ACHN (cell line): ENCODE results near the gene GPR84.
"Not testable (repeated sequence)": the region's sequence is repeated elsewhere in the genome, so short reads cannot be mapped to it uniquely, and the experiment has no call there.

Experiments
- DNase-seq: peaks from one replicate; pipeline ENCODE4 v3.0.0-alpha.2; 2015
- in situ Hi-C: cut with HindIII; loops from 2 replicates; pipeline ENCODE4 v1.10.0; 2017; ENCODE audit warnings: low sequenced_read_pairs, low pct_ligation_motif_present, low pct_unique_long_range_greater_than_20kb

GPR84 gene

DNA sequence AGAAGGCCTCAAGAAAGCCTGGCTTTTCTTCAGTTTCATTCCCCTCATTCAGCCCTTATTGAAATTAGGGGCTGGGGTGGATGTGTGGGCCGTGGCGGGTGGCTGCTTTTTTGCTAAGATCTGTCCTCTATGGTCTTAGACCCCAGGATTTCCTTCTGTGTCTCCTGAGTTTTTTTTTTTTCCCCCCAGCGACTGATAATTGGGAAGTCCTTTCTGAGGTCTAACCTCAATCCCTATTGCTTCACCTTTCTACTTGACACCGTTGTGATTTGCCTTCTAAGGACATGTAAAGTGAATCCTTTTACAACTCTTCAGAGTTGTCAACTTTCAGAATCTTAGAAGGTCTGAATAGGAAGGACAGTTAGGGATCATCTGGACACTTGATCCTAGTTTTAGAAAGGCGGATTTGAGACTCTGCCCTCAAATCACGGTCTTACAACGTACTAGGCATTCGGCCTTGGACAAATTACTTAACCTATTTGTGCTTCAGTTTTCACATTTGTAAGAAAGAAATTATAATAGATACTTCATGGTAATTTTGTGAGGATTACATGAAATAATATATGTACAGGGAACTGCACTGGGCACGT is 4.4 kb downstream of the GPR84 start:
- in situ Hi-C loops: no loop called here
- DNase-seq: no peak

DNA sequence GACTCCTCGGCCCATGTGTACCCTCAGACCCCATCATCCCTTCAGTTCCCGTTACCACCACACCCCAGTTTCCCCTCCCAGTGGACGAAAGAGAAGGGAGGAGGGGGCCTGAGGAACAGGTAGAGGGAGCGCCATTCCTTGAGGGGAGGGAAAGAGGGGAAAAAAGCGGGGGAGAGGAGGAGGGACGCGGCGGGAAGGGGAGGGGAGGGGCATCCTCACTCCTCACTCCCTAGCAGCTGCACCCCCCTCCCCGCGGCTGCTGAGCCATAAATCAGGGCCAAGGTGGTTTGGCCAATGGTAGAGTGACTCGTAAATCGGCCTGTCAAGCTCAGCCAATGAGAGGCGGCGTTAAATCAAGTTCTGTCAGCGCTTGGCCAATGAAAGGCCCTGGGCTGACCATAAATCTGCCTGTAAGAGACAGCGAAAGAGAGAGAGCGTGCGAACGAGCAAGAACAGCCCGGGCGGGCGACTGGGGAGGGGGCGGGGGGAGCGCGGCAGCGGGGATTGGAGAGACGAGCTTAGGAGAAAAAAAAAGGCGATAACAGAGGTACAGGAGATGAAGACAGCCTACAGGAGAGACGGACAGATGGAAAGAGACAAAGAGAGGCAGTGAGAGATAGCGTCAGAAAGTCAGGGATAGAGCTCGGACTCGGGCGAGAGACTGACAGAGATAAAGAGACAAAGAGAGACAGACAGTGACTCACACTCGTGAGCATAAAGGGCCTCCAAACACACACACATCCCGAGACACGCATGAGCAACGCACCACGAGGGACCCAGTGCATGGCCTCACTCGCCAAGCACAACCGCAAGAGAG is 5.1 kb downstream of the GPR84 start:
- peak; percentile 100 for DNase-seq
- in situ Hi-C loops: no loop called here

DNA sequence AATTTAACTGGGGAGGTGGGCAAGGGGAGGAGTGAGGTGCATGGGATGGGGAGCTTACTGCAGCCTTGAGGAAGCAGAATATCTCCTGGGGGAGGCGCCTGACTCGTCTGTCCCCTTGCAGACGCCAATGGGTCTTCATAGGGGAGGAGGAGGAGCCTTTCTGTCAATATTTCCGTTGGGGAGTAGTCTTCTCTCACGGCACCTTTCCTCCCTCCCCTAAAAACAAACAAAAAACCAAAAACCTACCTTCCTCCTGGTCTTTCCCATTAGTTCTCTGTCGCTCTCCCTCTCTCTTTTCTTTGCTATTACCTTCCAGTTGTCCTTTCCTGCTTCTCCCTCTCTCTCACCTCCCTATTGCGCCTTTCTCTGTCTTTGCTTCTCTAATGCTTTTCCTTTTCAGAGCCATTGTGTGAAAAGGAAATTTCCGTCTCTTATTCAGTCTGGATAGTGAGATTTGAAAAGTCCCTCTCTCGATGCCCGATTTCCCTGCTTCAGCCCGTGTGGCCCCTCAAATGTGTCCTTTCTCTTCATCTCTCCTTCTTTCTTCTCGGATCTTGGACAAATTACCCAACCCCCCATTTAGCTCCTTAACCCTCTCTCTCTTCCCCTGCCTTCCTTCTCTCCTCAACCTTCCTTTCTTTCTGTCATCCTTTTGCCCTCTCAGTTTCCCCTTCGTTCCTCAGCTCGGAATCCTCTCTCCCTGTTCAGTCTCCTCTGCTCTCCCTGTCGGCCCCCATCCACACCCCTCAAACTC is 5.9 kb downstream of the GPR84 start:
- peak; percentile 20 for DNase-seq
- in situ Hi-C loops: no loop called here

DNA sequence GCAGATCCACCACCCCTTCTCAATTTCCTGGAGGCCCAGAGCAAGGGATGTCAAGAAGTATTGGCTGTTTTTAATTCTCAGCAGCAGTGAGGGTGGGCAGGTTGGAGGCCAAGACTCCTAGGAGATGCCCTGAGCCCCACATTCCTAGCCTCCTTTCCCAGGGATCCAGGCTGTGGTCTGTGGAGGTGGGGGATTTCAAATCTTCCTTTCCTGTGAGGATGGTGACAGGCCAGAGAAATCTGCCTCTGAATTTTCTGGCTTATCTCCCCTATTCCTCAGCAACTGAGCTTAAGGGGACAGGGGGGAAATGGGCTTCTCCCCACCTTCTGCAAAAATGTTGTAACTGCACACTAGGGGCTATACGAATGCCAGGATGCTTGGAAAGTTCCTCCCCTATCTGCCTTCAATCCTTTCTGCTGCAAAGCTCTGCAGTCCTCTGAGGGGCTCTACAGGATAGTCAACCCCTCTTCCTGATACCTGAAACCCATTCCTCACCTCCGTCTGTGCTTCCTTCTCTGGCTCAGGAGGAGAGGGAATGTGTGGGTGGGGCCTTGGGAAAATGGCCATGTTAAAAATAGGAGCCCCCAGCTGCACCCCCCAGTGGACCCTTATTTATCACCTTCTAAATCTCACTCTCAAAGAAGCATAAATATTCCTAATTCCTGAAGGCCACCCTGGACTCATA is 6.6 kb downstream of the GPR84 start:
- no peak for DNase-seq

DNA sequence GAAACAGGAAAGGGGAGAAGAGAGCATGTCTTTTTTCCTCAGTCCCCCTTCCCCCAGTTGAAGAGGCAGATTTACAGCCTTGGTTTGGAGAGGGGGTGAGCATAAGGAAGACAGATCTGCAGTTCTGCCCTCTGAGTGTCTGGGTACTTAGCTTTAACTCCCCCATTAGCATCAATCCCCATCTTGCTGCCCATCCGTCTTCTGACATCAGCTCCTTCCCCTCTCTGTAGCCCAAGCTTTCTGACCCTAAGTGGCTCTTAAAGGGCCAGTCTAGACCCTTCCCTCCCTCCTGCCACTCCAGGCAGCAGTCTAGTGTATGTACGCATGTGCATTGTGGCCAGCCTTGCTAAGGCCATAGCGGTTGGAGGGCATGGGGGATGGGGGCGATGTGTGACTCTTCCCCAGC is 7.3 kb downstream of the GPR84 start:
- no peak for DNase-seq
- in situ Hi-C loops: no loop called here

More for the DNA sequence above, 6.6 kb downstream of the GPR84 start:
- in situ Hi-C loops: no loop called here

DNA sequence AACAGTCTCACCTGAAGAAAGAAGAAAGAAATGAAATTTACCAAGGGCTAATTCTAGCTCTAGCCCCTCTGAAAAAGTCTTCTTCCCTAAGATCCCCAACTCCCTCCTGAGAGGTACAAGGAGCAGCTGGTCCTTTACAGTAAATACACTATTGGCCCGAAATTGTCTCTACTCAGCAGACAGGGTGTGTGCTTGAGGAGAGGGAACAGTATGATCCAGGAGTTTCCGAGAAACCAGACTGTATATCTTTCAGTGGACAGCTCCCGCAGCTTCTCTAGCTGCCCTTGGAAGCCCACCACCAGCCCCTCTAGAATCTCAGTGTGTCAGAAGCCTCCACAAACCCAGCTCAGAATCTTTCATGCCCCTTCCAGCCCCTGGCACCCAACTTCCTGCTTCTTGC is 8.1 kb downstream of the GPR84 start:
- in situ Hi-C loops: no loop called here

DNA sequence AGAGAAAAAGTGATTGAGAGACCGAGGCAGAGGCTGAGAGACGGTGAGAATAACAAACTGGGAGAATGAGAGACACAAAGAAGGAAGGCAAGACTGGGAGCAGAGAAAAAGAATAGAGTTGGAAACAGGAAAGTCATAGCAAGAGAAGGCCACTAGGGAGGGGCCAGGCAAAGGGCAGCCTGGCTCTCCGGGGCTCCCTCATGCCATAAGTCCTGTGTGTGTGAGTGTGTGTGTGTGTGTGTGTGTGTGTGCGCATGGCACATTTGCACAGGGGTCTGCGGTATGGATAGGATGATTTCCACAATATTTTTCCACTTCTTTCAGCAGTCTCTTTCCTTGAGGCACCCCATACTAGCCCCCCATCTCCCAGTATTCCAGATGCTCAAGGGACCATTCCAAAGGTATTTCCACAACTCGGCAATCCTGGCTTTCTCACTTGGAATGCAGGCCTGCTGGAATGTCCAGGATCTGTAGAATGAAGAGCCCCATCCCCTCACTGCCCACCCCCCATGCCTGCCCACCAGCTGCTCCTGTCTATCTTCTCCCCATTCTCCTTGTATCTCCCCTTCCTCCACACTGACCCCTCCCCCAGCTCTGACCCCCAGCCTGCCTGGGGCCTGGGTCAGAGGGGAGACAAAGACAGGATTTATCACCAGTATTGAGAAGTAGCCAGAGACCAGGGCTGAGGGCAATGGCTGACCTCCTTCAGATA is 9.0 kb downstream of the GPR84 start:
- no peak for DNase-seq
- in situ Hi-C loops: no loop called here

More for the DNA sequence above, 8.1 kb downstream of the GPR84 start:
- no peak for DNase-seq

DNA sequence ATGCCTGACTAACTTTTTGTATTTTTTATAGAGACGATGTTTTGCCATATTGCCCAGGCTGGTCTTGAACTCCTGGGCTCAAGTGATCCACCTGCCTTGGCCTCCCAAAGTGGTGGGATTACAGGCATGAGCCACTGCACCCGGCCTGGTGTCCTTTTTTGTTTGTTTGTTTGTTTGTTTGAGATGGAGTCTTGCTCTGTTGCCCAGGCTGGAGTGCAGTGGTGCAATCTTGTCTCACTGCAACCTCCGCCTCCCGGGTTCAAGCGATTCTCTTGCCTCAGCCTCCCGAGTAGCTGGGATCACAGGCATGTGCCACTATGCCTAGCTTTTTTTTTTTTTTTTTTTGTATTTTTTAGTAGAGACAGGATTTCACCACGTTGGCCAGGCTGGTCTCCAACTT is 10.0 kb downstream of the GPR84 start:
- in situ Hi-C loops: not testable (repeated sequence)

DNA sequence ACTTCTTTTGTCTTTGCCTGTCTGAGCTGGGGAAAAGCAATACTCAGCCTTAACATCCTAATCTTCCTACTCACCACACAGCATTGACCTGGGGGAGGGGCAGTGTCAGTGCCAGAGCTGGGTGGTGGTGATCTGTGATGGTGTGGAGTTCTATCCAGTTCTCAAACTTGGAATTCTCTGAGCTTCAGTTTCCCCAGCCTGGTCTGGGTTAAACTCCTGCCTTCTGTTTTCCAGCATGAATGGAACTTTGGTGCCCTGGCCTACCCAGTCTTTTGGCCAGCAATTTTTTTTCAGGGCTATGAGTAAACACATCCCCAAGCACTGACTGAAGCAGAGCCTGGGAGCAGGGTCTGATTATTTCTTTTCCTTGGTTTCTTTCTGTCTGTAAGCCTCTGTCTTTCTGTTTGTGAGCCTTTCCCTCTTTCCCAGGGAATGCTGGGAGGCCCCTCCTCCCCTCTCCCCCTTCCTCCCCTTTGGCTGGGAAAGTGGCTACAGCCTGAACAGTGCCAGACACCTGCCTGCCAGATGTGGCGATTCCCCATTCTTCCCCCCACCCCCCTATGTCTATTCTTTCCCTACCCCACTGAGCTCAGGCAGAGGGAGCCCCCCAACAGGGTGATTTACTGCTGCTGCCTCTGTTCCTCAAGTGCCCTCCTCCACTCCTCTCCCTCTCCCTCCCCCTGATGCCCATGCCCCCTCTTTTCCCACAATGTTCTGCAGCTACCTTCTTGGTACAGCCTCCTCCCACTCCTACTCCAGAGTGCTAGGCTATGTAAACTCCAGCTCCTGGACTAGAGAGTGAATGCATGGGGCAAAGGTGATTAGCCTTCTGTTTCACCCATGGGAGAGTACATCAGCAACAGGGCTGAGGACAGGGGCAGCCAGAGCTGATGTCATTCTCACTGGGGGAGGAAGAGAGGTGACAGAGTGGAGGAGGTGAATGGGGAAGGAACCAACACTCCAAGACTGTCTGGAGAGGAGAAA is 11.1 kb downstream of the GPR84 start:
- DNase-seq: no peak
- in situ Hi-C loops: no loop called here

More for the DNA sequence above, 10.0 kb downstream of the GPR84 start:
- DNase-seq: not testable (repeated sequence)

DNA sequence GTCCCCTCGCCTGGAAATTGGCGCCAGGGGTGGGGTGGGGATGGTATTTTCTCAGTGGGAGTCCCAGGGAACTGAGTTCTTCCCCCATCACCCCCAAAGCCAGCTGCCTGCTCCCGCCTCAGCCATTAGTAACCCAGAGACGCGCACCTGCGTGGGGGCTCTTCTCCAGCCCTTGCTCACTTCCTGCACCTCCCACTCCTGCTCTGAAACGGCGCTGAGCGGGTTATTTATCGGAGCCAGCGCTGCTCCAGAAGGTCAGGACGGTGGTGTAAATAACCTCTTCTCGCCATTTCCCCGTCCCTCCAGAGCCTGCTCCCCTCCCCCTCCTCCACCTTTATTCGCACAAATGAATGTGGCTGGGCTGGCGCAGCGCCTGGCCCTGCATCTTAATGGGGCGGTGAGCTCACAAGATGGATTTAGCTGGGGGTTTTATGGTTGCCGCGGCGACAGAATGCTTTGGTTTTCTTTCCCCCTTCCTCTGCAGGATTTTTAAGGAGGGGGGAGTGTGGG is 12.2 kb downstream of the GPR84 start:
- no peak for DNase-seq
- in situ Hi-C loops: no loop called here

DNA sequence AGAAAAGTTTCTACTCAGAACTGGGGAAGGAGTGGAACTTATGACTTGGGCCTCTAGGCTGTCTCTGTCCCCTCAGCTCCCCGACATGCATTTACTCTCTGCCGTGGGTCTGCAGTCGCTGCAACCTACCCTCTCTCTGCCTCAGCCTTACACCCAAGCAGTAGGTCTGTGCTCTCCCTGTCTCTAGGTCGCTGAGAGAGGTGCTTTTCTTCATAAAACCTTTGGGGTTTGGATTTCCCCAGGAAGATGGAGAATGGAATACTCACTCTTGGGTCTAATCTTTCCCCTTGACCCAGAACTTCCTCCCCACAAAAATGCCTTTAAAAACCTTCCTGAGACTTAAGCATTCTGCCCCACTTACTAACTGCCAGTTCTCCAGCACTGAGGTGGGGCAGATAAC is 12.9 kb downstream of the GPR84 start:
- in situ Hi-C loops: no loop called here
- DNase-seq: no peak

DNA sequence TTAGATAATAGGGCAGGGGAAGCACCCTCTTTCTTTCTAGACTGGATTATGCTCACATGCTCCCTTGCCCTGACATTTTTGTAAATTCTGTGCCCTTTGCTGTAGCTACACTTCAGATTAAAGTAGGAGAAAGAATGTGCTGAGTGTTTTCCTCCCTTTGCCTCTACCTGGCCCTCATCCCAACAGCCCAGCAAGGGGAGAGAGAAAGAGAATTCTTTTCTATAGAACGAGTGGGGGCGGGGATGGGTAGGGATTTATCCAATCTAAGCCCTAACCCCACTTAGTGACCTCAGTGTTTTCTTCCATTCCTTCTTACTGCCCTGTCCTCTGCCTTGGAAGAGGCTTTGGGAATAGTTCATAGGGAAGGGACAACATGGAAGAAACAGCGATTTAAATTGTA is 13.5 kb downstream of the GPR84 start:
- in situ Hi-C loops: no loop called here
- no peak for DNase-seq

DNA sequence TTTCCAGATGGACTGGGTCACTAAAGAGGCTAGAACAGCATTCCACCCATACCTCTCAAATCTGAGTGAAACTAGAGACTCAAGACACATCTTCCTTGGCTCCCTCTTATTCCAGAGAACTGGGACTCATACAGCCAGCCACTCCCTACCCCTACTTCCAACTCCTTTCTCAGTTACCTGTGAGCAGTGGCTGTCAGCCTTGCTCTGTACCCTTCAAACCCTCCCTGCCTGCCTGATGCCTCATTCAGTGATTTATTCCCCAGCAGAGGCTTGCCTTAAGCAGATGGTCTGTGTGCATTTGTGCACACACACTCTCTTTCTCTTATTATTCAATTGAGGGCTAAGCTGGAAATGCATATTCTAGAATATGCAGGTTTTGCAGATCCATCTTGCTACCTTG is 14.6 kb downstream of the GPR84 start:
- no peak for DNase-seq
- in situ Hi-C loops: no loop called here

DNA sequence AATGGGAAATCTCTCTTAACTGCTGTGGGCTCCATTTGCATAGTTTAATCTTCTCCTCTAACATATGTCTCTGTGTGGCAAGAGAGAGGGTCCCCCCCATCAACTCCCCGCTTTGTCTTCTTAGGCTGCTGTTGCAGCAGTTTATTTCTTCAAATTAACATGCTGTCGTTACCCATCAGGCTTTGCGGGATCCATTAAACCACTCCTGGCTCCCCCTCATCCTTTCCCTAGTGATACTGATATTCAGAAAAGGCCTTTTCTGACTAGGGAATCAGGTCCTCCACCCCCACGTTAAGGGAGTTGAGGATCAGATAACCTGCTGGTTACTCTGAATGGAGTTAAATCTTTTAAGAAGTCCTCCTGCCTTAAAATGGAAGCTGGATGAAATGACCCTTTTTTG is 15.2 kb downstream of the GPR84 start:
- DNase-seq: no peak
- in situ Hi-C loops: no loop called here

DNA sequence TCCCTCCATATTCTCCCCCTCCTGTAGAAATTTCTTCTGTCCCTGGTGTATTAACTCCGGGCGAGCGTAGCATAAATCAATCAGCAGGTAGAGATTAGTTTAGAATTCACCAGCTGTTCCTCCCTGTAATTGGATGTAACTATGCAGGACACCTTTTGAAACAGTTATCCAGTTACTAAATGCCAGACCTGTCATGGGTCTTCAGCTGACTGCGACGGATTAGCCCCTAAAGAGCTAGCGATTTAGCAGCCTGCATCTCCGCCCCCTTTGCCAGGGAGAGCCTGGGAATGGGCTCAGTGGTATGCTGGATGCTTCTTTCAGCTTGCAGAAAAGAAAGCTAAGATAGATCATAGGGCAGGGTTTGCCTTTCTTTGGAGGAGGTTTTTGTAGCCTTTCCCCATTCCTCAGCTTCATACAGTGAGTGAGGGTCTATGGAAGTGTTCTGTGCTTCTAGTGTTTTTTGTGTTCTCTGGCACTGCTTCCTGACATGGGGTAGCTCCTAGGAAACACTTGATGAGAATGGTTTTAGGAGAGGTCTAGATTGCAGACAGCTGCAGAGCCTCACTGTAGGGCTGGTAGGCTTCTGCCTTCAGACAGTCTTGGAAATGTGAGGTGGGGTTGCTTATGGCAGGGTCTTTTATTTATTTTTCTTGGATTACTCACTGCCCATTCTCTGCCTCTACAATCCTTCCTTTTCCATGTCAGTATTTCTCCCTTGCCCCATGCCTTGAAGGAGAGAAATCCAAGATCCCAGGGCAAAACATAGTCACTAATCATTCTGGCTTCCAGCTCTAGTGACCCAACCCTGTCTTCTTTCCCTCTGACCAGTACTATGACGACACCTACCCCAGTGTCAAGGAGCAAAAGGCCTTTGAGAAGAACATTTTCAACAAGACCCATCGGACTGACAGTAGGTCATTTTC is 22.6 kb downstream of the GPR84 start:
- no peak for DNase-seq
- in situ Hi-C loops: no loop called here

DNA sequence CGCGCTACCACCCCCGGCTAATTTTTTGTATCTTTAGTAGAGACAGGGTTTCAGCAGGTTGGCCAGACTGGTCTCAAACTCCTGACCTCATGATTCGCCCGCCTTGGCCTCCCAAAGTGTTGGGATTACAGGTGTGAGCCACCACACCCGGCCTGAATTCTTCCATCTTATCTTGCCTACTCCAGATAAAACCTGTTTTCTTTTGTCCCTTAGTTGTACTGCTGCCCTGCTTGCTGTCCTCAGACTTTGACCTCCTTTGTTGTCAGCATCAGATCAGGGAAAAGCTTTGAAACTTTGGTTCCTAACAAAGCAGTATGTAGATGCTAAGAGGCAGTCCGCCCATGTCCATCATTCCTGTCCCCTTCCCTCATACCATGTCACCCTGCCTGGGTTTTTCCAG is 23.4 kb downstream of the GPR84 start:
- in situ Hi-C loops: no loop called here

More for the DNA sequence above, 23.4 kb downstream of the GPR84 start:
- no peak for DNase-seq
